GM18519 (cell line): ENCODE measurements around the gene RARB.

Experiments
- ATAC-seq: cut with Tn5 transposase; IDR thresholded peaks from one replicate; pipeline ENCODE4 v1.9.1; 2021; ENCODE audit warnings: mild to moderate bottlenecking, moderate library complexity; ENCODE audit not compliant: unreplicated experiment, low FRiP score

Gene RARB

GRCh38 chr3:25445731-25446130 is 17.7 kb downstream of the RARB start:
- ATAC-seq: no peak

- no peak for ATAC-seq
Observed at GRCh38 chr3:25447285-25447684, 19.2 kb downstream of the RARB start.

- no peak for ATAC-seq
Observed at GRCh38 chr3:25447925-25448324, 19.9 kb downstream of the RARB start.

- no peak for ATAC-seq
Observed at GRCh38 chr3:25448750-25449692, 21.0 kb downstream of the RARB start.

- no peak for ATAC-seq
Observed at GRCh38 chr3:25449857-25450256, 21.8 kb downstream of the RARB start.

GRCh38 chr3:25452192-25452591 is 24.1 kb downstream of the RARB start:
- no peak for ATAC-seq

- no peak for ATAC-seq
Observed at GRCh38 chr3:25452740-25453139, 24.7 kb downstream of the RARB start.

- no peak for ATAC-seq
Observed at GRCh38 chr3:25453619-25454004, 25.5 kb downstream of the RARB start.

GRCh38 chr3:25454005-25454927 is 26.2 kb downstream of the RARB start:
- no peak for ATAC-seq

GRCh38 chr3:25455441-25456132 is 27.5 kb downstream of the RARB start:
- ATAC-seq: no peak

- no peak for ATAC-seq
Observed at GRCh38 chr3:25456723-25457670, 28.9 kb downstream of the RARB start.

GRCh38 chr3:25457671-25458419 is 29.8 kb downstream of the RARB start:
- no peak for ATAC-seq

- ATAC-seq: no peak
Observed at GRCh38 chr3:25458420-25458814, 30.4 kb downstream of the RARB start.

GRCh38 chr3:25460751-25461150 is 32.7 kb downstream of the RARB start:
- peak; percentile 98 for ATAC-seq

GRCh38 chr3:25461946-25462345 is 33.9 kb downstream of the RARB start:
- no peak for ATAC-seq

- ATAC-seq: no peak
Observed at GRCh38 chr3:25462495-25462894, 34.4 kb downstream of the RARB start.

GRCh38 chr3:25463836-25464418 is 35.9 kb downstream of the RARB start:
- ATAC-seq: no peak

GRCh38 chr3:25465266-25465860 is 37.3 kb downstream of the RARB start:
- no peak for ATAC-seq
